Ascending aorta (tissue), 2 donors: ENCODE measurements around the gene AIF1L. TPM values are rescaled to one million over a fixed set of nuclear protein-coding genes. Genes with fewer than 3 reads are reported as not detected.

Experiments used
- DNase-seq, 2 donors: peaks; one replicate each; pipeline ENCODE4 v3.0.0-alpha.2; 2019; ENCODE audit warnings: low spot score in 2 of 2
- H3K27ac ChIP-seq, 2 donors: fragments of 200-600 bp; sonication (generic); one replicate each; pipeline ENCODE4 v1.5.1; 2016 to 2017; ENCODE audit warnings: mild to moderate bottlenecking in 1 of 2
- H3K27me3 ChIP-seq: fragments of 200-600 bp; sonication (generic); one replicate; pipeline ENCODE4 v1.5.1; 2017
- H3K36me3 ChIP-seq, 2 donors: fragments of 200-600 bp; sonication (generic); one replicate each; pipeline ENCODE4 v1.5.1; 2016
- H3K4me1 ChIP-seq, 2 donors: fragments of 200-600 bp; sonication (generic); one replicate each; pipeline ENCODE4 v1.5.1; 2016 to 2017; ENCODE audit warnings: mild to moderate bottlenecking in 1 of 2
- H3K4me3 ChIP-seq, 2 donors: fragments of 200-600 bp; sonication (generic); one replicate each; pipeline ENCODE4 v1.5.1; 2016 to 2017; ENCODE audit warnings: mild to moderate bottlenecking in 1 of 2
- H3K9me3 ChIP-seq, 2 donors: fragments of 200-600 bp; sonication (generic); one replicate each; pipeline ENCODE4 v1.5.1; 2016
- CTCF ChIP-seq, 3 experiments: fragments of 200-600 bp in 2 of 3; fragments of 450-650 bp in 1 of 3; sonication (generic) in 2 of 3; IDR thresholded peaks; one replicate each; pipeline ENCODE4 v1.5.1; 2016 to 2019; ENCODE audit warnings: antibody characterized with exemption in 3 of 3, mild to moderate bottlenecking in 1 of 3, moderate library complexity in 1 of 3
- intact Hi-C: fragments of 100-400 bp; cut with DNase I; formaldehyde crosslinking; loops from one replicate; pipeline ENCODE4 v1.15.1; 2023
- total RNA-seq: library from RNA; depleted of rRNA; stranded (reverse); fragments of >200 nt; gene quantifications from one replicate; pipeline ENCODE4 v1.1.0, GENCODE V29; 2016

AIF1L gene
- total RNA-seq, 1 donor from 2014 or later: 30.5 TPM

DNA sequence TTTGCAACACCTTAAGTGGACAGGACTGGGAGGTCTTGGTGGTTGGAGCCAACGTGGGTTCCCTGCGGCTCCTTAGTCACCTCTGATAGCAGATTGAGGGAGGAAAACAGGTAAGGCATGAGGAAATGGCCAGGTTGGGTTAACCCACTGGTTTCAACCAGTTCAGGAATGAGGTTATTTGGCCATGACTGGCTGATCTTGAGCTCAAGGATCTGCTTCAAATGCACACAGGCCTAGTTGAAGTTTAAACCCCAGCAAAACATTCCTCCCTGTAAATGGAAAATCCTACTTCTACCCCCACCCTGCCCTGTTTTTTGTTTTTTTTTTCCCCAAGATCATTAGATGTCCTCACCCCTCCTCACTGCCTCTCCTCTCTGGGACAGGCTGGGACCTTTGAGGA is 25.8 kb downstream of the AIF1L start:
- intact Hi-C loops: loop anchor here (10.0 kb wide), 2 partner anchors 427 to 1233 kb away; partner anchors contain the start of genes EXOSC2 and SETX
- peaks cover 8 to 13% of the 10 kb centered on the region in 2 donors for H3K4me1 ChIP-seq
- no peaks in the 10 kb centered on the region for H3K27me3 ChIP-seq
- TF ChIP-seq CTCF (IDR thresholded peaks at IDR 0.05): no peak
- no peaks in the 10 kb centered on the region for H3K36me3 ChIP-seq
- no peak for DNase-seq
- no peaks in the 10 kb centered on the region for H3K9me3 ChIP-seq
- H3K4me3 ChIP-seq: no peak overlapping the region
- no peak overlapping the region for H3K27ac ChIP-seq

GRCh38 chr9:131125038-131125287 is 28.6 kb downstream of the AIF1L start:
- Histone ChIP-seq H3K36me3 (peaks cover 26 to 27% of the 10 kb centered on the region in 2 donors), H3K9me3 (no peaks in the 10 kb centered on the region), H3K27me3 (no peaks in the 10 kb centered on the region), H3K4me3 (peak overlapping the region; percentile 60 to 99), H3K27ac (peak overlapping the region; percentile 72 to 76), H3K4me1 (peaks cover 8 to 14% of the 10 kb centered on the region in 2 donors)
- intact Hi-C loops: loop anchor here (10.0 kb wide), 2 partner anchors 430 to 1230 kb away; partner anchors contain the start of genes EXOSC2 and SETX
- no peak for DNase-seq
- TF ChIP-seq CTCF (IDR thresholded peaks at IDR 0.05): no peak

DNA sequence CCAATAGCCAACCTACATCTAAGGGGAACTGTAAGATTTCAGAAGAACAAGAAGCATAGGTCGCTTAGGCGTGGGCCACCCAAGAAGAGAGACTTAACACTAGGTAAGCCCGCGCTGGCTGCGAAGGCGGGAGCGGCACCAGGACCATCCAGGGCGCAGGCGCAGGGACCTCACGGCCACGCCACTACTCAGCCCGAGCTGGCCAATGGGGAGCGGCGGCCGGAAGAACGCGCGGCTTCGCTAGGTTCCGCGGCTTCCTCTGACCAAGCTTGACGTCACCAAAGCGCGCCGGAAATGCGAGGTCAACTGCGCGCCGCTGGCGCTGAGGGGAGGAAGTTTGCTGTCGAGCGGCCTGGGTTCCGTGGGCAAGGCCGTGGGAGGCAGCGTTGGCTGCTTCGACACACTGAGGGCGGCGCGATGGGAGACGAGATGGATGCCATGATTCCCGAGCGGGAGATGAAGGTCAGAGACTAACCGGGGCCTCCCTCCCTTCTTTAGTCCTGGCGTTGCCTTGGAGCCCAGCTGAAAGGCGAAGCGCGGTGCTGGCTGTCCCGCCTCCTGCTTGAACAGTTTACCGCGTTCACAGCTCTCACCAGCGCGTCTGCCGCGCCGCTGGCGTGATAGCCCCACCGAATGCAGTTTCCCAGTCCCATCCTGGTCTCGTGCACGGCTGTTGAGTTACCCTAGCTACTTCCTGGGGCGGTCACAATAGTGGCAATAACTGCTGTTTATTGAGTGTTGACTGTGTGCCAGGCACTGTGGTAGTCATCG is 29.1 kb downstream of the AIF1L start, which contains the start of gene NUP214:
Gene NUP214 (plus strand): TSS at position 299 of the 771 bp plus-strand sequence. CDS start 119 bp downstream, at position 418.
- DNase-seq: peak; percentile 90 to 99
- peak within 1 kb of the TSS; percentile 60 to 99 for H3K4me3 ChIP-seq
- H3K36me3 ChIP-seq: peaks cover 31 to 32% of the 10 kb centered on the region in 2 donors
- peaks cover 8 to 14% of the 10 kb centered on the region in 2 donors for H3K4me1 ChIP-seq
- H3K27ac ChIP-seq: peak within 1 kb of the TSS; percentile 76 to 89
- no peaks in the 10 kb centered on the region for H3K27me3 ChIP-seq
- TF ChIP-seq CTCF (IDR thresholded peaks at IDR 0.05): no peak
- no peaks in the 10 kb centered on the region for H3K9me3 ChIP-seq
- intact Hi-C loops: loop anchor here (10.0 kb wide), 2 partner anchors 431 to 1229 kb away; partner anchors contain the start of genes EXOSC2 and SETX

- intact Hi-C loops: loop anchor here (10.0 kb wide), 2 partner anchors 431 to 1229 kb away; partner anchors contain the start of genes EXOSC2 and SETX
- TF ChIP-seq CTCF (IDR thresholded peaks at IDR 0.05): no peak
- no peaks in the 10 kb centered on the region for H3K27me3 ChIP-seq
- peak overlapping the region; percentile 76 to 89 for H3K27ac ChIP-seq
- H3K4me3 ChIP-seq: peak overlapping the region; percentile 60 to 99
- peaks cover 8 to 14% of the 10 kb centered on the region in 2 donors for H3K4me1 ChIP-seq
- no peaks in the 10 kb centered on the region for H3K9me3 ChIP-seq
- H3K36me3 ChIP-seq: peaks cover 36 to 38% of the 10 kb centered on the region in 2 donors
- DNase-seq: no peak
Observed at GRCh38 chr9:131126059-131126426, 29.7 kb downstream of the AIF1L start.

DNA sequence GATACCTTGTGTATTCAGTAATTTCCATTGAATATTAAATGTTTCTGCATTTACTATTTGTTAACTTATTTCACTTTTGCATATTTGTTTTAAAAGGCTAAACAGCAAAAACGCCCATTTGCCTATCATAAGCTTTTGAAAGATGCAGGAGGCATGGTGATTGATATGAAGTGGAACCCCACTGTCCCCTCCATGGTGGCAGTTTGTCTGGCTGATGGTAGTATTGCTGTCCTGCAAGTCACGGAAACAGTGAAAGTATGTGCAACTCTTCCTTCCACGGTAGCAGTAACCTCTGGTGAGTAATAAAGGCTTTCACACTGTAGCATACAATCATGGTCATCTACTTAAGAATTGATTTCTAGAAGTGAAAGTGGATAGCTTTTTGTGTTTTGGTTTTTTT is 32.9 kb downstream of the AIF1L start:
- H3K36me3 ChIP-seq: peaks cover 59 to 70% of the 10 kb centered on the region in 2 donors
- intact Hi-C loops: loop anchor here (10.0 kb wide), 2 partner anchors 434 to 1226 kb away; partner anchors contain the start of genes EXOSC2 and SETX

More for the DNA sequence above, 32.9 kb downstream of the AIF1L start:
- no peaks in the 10 kb centered on the region for H3K9me3 ChIP-seq
- TF ChIP-seq CTCF (IDR thresholded peaks at IDR 0.05): no peak
- H3K4me3 ChIP-seq: no peak overlapping the region
- no peak for DNase-seq
- peaks cover 8 to 14% of the 10 kb centered on the region in 2 donors for H3K4me1 ChIP-seq
- no peak overlapping the region for H3K27ac ChIP-seq
- H3K27me3 ChIP-seq: no peaks in the 10 kb centered on the region
